Body of pancreas (tissue), 4 donors: ENCODE results near the gene ROBO2.

Source experiments
- POLR2A ChIP-seq, 3 donors: fragments of 450-650 bp; IDR thresholded peaks; one replicate each; pipeline ENCODE4 v1.6.1; 2016; ENCODE audit warnings: antibody characterized with exemption in 3 of 3, mild to moderate bottlenecking in 2 of 3
- TF ChIP-seq, protein P1 (sequence below), 7 experiments: fragments of 450-650 bp in 4 of 7; fragments of 200-600 bp in 3 of 7; sonication (generic) in 3 of 7; IDR thresholded peaks; one replicate each; pipeline ENCODE4 v1.5.1; 2016 to 2019; ENCODE audit warnings: antibody characterized with exemption in 7 of 7

GRCh38 chr3:77652624-77653023, 612.7 kb downstream of the ROBO2 start:
- TF ChIP-seq, protein P1, sequence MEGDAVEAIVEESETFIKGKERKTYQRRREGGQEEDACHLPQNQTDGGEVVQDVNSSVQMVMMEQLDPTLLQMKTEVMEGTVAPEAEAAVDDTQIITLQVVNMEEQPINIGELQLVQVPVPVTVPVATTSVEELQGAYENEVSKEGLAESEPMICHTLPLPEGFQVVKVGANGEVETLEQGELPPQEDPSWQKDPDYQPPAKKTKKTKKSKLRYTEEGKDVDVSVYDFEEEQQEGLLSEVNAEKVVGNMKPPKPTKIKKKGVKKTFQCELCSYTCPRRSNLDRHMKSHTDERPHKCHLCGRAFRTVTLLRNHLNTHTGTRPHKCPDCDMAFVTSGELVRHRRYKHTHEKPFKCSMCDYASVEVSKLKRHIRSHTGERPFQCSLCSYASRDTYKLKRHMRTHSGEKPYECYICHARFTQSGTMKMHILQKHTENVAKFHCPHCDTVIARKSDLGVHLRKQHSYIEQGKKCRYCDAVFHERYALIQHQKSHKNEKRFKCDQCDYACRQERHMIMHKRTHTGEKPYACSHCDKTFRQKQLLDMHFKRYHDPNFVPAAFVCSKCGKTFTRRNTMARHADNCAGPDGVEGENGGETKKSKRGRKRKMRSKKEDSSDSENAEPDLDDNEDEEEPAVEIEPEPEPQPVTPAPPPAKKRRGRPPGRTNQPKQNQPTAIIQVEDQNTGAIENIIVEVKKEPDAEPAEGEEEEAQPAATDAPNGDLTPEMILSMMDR (IDR thresholded peaks at IDR 0.05), result no peak
- no peak for TF ChIP-seq POLR2A (IDR thresholded peaks at IDR 0.05)
